NCI-H2081 treated with DMSO at 0.1 percent for 48 hours (cell line): ENCODE measurements around the gene FHOD3.

Source experiments
- DNase-seq: peaks from one replicate; lab custom pipeline; 2025; lab: John Stamatoyannopoulos, UW

Gene FHOD3

GRCh38 chr18:36296650-36297416, 680 bp upstream of the FHOD3 start:
- no peak for DNase-seq

DNA sequence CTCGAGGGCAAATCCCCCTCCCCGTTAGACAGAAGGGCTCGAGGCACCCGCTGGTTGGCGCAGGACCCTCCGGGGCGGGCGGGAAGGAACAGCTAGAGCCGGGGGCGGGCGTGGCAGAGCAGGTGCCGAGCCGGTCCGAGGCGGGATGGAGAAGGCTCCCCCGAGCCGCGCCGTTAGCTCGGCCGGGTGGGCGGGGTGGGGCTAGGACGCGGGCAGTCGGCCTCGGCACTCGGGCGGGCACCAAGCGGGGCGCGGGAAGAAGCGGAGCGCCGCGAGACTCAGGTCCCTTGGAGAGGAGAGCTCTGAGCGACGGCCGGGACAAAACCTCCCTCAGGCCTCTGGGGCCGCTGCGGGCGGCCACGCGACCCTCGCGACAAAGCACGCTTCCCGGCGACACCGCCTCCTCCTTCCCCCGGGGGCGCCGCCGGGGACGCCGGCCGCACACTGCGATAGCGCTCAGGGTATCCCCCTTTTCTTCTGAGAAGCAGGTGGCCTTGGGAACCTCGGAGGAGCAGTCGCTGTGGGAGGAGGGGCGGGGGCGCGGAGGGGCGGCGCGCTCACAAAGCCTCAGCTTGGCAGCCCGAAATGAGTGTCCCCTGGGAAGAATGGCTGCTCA, 721 bp downstream of the FHOD3 start:
- DNase-seq: no peak

GRCh38 chr18:36299015-36299414, 1.5 kb downstream of the FHOD3 start:
- no peak for DNase-seq

- DNase-seq: no peak
Measured at GRCh38 chr18:36300211-36300610, 2.7 kb downstream of the FHOD3 start.

DNA sequence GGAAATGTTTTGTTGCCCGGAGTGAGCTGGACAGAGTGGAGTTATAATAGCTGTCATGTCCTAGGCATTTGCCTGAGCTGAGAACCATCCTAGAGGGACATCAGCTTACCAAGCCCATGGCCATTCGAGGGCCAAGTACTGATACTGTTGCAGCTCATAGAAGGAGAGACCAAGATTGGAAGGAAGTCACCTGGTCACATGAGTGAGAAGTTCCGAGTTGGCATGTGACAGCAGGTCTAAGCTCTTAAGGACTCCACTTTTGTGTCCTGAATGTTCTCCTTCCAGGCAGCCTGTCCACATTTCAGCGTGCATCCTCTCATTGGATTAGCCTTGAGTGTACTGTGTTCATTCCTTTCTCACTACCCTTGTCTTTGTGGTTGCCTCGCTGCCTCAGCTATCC, 4.4 kb downstream of the FHOD3 start:
- no peak for DNase-seq

DNA sequence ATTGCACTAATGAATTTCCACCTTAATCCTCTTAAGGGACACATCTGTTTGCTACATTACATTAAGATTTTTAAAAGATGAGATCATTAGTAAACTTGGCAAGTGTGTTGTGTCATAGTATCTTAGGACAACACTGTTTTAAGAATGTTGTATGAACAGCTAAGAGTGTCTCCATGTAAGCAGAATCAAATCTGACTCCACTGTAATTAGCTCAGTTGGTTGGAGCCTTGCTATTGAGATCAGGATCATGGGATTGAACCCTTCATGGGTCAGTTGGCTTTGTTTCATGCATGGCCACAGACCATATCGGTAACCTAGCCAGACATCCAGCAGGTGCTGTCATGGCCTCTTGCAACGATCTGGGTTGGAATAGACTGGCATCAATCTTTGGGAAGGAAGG, 5.2 kb downstream of the FHOD3 start:
- DNase-seq: no peak

DNA sequence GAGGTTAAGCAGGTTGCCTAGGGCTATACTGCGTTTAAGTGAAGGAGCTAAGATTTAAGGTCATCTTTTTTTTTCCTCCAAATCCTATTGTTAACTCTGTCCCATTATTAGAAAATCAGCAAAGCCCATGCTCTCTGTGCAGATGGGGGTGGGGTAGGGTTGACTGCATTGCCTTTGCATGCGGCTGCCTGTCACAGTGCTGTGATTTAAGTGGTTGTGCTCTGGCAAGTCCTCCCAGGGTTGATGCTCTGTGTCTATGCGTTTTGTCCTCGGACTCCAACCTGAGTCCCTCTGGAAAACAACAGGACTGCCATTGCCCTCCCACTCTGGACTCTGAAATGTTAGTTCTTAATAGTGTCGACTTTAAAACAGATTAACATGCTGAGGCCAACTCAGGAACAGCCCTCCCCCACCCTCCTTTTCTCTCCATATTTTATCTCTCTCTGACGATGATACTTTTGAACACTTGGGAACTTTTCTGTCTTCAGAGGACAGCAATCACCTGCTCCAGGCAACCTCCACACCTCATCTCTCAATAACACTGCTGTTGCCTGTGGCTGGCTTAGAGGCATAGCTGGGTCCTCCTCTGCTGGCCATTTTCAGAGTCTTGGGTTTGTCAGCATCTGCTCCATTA, 5.8 kb downstream of the FHOD3 start:
- DNase-seq: no peak

- DNase-seq: no peak
Measured at GRCh38 chr18:36304723-36305122, 7.2 kb downstream of the FHOD3 start.

DNA sequence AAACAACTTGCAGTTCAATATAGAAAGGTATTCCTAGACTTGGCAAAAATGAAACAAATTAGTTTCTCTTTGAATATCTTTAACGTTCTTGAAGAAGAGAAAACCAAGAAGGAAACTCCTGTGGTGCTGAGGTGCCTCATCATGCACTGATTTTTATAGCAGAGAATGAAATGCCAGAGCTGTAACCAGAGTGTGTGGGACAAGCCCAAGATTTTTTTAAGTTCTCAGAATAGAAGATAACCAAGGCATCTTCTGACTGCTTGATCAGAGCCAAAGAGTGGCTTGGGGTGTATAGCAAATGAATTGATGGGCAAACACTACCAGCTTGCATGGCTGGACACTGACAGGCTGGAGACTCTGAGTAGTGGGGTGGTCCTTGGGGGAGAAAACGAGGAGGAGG, 7.9 kb downstream of the FHOD3 start:
- DNase-seq: no peak

DNA sequence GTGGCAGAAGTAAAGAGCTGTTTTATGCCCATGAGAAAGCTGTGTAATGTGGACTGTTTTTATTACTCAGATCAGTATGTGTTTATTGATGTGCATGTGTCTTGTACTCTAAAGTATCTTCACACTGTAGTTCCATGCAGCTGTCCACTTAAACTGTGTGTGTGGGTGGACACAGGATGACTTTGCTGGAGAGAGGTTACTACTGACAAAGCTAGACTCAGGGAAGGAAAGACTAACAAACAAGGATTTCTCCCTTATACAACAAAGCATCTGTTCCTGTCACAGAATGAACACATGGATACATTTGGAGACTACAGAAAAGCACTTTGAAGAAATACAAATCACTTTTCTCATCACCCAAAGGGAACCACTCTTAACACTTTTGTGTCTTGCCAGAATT, 10.0 kb downstream of the FHOD3 start:
- DNase-seq: no peak

DNA sequence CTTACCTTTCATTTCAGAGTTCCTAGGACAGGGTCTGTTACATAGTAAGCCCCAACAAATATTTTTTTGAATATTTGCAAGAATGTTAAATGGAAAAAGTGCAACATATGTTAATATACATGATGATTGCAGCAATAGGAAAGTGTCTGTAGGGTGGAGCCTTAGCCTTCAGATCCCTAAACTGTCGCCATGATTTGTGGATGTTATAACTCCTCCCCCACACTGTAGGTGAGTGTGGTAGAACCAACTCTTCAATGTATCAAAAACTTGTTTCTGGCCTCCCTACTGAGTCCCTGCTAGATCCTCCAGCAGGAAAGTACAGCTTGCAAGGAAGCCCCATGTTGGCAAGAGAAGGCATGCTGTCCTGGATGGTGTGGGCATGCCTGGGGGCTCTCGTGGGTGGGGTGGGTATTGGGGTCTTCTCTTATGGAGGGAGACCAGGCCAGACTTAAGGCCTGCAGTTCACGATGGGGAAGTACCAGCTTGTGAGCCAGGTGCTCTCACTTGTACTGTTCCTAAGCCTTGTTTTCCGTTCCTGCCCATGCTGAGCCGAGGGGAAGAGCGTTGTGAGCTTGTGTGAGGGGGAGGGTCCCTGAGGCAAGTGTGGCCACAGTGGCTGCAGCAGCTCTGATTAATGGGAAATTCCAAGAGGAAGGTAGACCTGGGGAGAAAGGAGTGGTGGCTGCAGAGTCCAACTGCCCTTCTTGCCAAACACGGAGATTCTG, 11.4 kb downstream of the FHOD3 start:
- DNase-seq: no peak

DNA sequence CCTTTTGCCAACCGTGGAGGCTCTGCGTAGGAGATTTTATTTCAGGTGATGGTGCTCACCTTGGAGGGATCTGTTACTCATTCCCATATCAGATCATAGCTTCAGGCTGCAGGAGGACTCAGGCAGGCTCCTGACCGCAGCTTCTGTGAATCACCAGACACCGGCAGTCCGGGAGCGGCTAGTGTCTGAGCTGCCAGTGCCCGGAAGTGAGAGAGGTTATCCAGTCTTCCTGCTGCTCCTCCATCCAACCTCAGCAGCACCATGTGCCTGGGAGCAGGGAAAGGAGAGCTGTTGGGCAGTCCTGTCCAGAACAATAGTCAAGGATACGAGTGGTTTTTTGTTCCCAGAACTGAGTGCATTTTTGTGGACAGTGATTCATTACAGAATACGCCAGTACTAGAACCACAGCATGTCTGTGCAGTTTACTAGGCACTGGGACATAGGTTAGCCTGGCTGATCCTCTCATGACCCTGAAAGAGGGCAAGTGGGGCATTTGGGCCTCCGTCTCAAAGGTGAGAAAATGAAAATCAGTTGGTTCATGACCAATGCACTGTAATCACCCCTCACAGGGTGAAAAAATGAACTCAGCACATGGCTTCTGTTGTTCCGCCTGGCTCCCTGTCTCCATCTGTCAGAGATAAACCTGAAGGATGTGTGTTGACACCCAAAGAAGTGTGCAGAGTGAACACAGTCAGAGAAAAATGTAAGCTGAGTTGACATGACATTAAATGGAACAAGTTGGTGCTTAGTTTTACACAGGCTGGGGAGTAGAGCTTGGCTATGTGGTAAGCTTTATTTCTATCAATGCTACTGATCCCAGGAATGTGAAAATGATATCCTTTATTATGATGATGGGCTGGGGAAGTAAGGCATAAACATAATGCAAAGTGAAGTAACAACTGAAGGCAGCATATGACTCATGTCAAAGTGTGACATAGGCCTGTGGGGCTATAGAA, 12.2 kb downstream of the FHOD3 start:
- DNase-seq: no peak

DNA sequence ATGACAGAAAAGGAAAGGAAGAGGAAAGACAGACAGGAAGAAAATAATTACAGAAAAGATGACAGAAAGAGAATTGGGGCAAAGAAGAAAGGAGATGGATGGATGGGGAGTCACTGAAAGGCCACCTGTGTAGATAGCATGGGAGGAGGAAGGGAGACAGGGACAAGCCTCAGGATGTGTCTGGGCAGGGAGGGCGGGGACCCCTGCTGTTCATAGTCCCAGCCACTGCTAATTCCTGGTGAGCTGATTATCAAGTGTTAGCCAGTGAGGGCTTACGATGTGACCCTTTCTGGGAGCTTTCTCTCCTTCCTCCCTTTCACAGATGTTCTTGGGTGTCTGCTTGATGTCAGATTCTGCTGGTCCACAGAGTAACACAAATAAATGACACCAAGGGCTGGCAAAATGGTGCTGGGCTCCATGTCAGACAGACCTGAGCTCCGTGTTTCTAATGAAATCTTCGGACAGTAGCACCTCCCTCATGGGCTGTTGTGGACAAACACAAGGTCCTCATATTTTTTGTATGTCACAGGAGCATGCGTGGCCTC, 13.6 kb downstream of the FHOD3 start:
- DNase-seq: no peak

GRCh38 chr18:36312806-36313395, 15.4 kb downstream of the FHOD3 start:
- no peak for DNase-seq

DNA sequence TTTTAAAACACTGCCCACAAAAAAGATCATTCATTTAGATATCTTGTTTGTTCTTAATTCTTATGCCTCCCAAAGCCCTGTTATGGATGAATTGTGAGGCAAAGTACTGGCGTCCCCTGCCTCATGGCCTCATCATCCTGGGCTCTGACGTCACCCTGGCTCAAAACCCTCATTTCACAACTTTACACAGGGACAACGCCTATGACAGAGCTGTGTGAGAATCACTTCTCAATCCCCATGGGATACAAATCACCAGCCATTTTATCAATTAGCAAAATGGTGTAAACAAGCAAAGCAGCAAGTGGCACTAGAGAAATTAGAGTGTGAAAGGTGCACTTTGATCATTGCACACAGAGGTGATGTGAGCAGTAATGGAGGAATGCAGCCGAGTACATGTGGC, 16.6 kb downstream of the FHOD3 start:
- DNase-seq: no peak

DNA sequence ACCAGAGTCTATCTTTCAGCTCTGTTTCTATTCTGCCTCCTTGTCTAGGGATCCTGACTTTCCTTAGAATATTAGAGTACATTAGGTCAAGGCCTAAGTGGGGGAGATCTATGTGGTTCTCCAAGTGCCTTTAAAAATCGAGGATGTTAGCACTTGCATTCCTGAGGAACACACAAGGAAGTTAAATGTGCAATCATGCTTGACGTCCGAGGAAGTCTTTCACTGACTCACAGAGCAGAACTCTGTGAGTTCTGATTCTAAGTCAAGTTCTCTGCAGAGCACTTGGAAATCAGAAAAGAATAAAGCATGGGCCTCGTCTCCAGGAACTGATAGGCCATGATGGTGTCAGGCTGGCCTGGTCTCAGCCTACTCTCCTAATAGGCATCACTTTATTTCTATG, 17.2 kb downstream of the FHOD3 start:
- no peak for DNase-seq

DNA sequence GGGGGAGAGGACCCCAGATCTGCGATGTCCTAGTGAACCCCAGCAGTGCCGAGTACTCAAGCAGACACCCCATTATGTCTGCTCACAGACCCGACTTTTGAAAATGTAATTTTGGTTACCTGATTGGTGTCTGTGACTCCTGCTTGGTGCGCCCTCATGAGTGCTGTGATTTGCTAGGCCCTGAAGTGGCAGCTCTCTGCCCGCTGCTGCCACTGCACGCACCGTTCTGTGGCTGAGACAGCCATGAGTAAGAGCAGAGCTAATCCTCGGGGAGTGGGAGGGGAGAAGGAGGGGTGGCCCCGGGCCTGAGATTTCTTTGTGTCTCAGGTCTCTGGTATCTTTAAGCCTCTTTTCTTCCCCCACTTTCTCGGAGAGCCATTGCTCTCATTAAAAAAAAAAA, 18.2 kb downstream of the FHOD3 start:
- no peak for DNase-seq

- no peak for DNase-seq
Measured at GRCh38 chr18:36316246-36316645, 18.7 kb downstream of the FHOD3 start.

- DNase-seq: no peak
Measured at GRCh38 chr18:36321658-36322407, 24.3 kb downstream of the FHOD3 start.

DNA sequence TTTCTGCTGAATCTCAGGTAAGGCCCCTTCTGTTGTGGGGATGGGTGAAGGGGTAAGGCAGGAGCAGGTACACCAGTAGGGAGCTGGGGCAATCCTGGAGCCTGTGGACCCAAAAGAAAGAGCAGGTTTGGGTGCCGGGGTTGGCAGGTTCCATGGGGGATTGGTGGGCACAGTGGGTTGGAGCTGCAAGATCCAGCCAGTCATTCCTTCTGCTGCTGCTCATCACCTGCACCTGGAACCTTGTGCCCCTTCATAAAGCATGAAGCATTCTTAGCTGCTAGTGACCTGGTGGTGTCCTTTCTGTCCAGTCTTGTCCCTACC, 24.9 kb downstream of the FHOD3 start:
- no peak for DNase-seq
